GM19463 (cell line): Measurements from ENCODE around the gene NR2F2.
"Not testable (repeated sequence)": the region's sequence is repeated elsewhere in the genome, so short reads cannot be mapped to it uniquely, and the experiment has no call there.

Source experiments
- ATAC-seq: cut with Tn5 transposase; IDR thresholded peaks from one replicate; pipeline ENCODE4 v1.9.1; 2021; ENCODE audit warnings: mild to moderate bottlenecking, moderate library complexity; ENCODE audit not compliant: unreplicated experiment

Gene NR2F2

GRCh38 chr15:96365781-96366525, 35.5 kb downstream of the NR2F2 start:
- ATAC-seq: no peak

- no peak for ATAC-seq
These were observed 36.0 kb downstream of the NR2F2 start for GRCh38 chr15:96366526-96366877.

- no peak for ATAC-seq
These were observed 37.1 kb downstream of the NR2F2 start for GRCh38 chr15:96367311-96368200.

GRCh38 chr15:96369351-96369750, 38.9 kb downstream of the NR2F2 start:
- no peak for ATAC-seq

GRCh38 chr15:96369825-96370621, 39.5 kb downstream of the NR2F2 start:
- ATAC-seq: no peak

GRCh38 chr15:96372554-96372953, 42.1 kb downstream of the NR2F2 start:
- peak; percentile 64 for ATAC-seq

GRCh38 chr15:96374499-96374898, 44.0 kb downstream of the NR2F2 start:
- ATAC-seq: no peak

GRCh38 chr15:96379592-96379991, 49.1 kb downstream of the NR2F2 start:
- ATAC-seq: not testable (repeated sequence)

GRCh38 chr15:96381463-96381862, 51.0 kb downstream of the NR2F2 start:
- no peak for ATAC-seq

GRCh38 chr15:96385195-96385594, 54.7 kb downstream of the NR2F2 start:
- no peak for ATAC-seq

GRCh38 chr15:96388673-96389072, 58.2 kb downstream of the NR2F2 start:
- ATAC-seq: no peak
